Inferior parietal cortex (tissue), 1 donor: ENCODE results near the gene SART3.

Source experiments
- DNase-seq: peaks from one replicate; pipeline ENCODE4 v3.0.0-alpha.2; 2016; ENCODE audit errors: extremely low spot score

The SART3 gene

GRCh38 chr12:108523365-108523764 is 37.6 kb downstream of the SART3 start:
- DNase-seq: no peak

- no peak for DNase-seq
Observed at GRCh38 chr12:108519558-108519957, 41.4 kb downstream of the SART3 start.

- no peak for DNase-seq
Observed at GRCh38 chr12:108518716-108519496, 42.1 kb downstream of the SART3 start.

GRCh38 chr12:108518101-108518715 is 42.8 kb downstream of the SART3 start:
- DNase-seq: no peak

- no peak for DNase-seq
Observed at GRCh38 chr12:108517288-108518100, 43.5 kb downstream of the SART3 start.

- no peak for DNase-seq
Observed at GRCh38 chr12:108516511-108517275, 44.3 kb downstream of the SART3 start.

- no peak for DNase-seq
Observed at GRCh38 chr12:108515916-108516315, 45.1 kb downstream of the SART3 start.

- DNase-seq: peak; percentile 99
Observed at GRCh38 chr12:108514973-108515814, 45.8 kb downstream of the SART3 start, which contains the start of gene FICD. TSS of gene FICD (plus strand) at chr12:108515277. CDS start at chr12:108516973, 1,696 bp downstream.

- DNase-seq: no peak
Observed at GRCh38 chr12:108514468-108514972, 46.5 kb downstream of the SART3 start.

- peak; percentile 93 for DNase-seq
Observed at GRCh38 chr12:108511633-108512540, 49.1 kb downstream of the SART3 start.

- DNase-seq: no peak
Observed at GRCh38 chr12:108510836-108511235, 50.1 kb downstream of the SART3 start.

GRCh38 chr12:108509806-108510205 is 51.2 kb downstream of the SART3 start:
- DNase-seq: no peak

GRCh38 chr12:108507971-108508642 is 52.9 kb downstream of the SART3 start:
- DNase-seq: peak; percentile 39

- DNase-seq: no peak
Observed at GRCh38 chr12:108505129-108505528, 55.8 kb downstream of the SART3 start.

- no peak for DNase-seq
Observed at GRCh38 chr12:108502922-108503321, 58.1 kb downstream of the SART3 start.

- DNase-seq: no peak
Observed at GRCh38 chr12:108498136-108498535, 62.8 kb downstream of the SART3 start.

GRCh38 chr12:108495823-108496579 is 65.0 kb downstream of the SART3 start:
- no peak for DNase-seq

- DNase-seq: no peak
Observed at GRCh38 chr12:108495054-108495453, 65.9 kb downstream of the SART3 start.
